Osteoblast (primary cell): Measurements from ENCODE around the gene WDTC1. TPM values are rescaled to one million over a fixed set of nuclear protein-coding genes. Genes with fewer than 3 reads are reported as not detected.
A peak's percentile ranks its signal among the peaks of the same experiment; 100 is the strongest.

Experiments
- DNase-seq: peaks from one replicate; pipeline ENCODE4 v3.0.0; 2011; ENCODE audit warnings: low spot score, mixed read lengths; ENCODE audit not compliant: insufficient read length; ENCODE audit errors: missing footprints
- H2AFZ ChIP-seq: 2 replicates; pipeline ENCODE4 v1.6.0; 2011; ENCODE audit warnings: mild to moderate bottlenecking, low read length
- H3K27ac ChIP-seq: 2 replicates; pipeline ENCODE4 v1.5.1; 2011; ENCODE audit warnings: mild to moderate bottlenecking, low read depth, low read length, moderate library complexity
- H3K27me3 ChIP-seq: 2 replicates; pipeline ENCODE4 v1.6.0; 2012; ENCODE audit warnings: mild to moderate bottlenecking, control low read depth, inconsistent platforms, low read length, moderate library complexity; ENCODE audit not compliant: insufficient read depth
- H3K36me3 ChIP-seq: 2 replicates; pipeline ENCODE4 v1.5.1; 2011; ENCODE audit warnings: mild to moderate bottlenecking, low read length, control low read depth, moderate library complexity; ENCODE audit not compliant: insufficient read depth
- H3K4me1 ChIP-seq: 2 replicates; pipeline ENCODE4 v1.5.1; 2011; ENCODE audit warnings: mild to moderate bottlenecking, low read length, control low read depth, moderate library complexity; ENCODE audit not compliant: insufficient read depth
- H3K4me2 ChIP-seq: 2 replicates; pipeline ENCODE4 v1.6.0; 2011; ENCODE audit warnings: mild to moderate bottlenecking, low read length; ENCODE audit not compliant: insufficient read depth
- H3K4me3 ChIP-seq: fragments of 200-600 bp; sonication (generic); 3 replicates; pipeline ENCODE4 v1.5.1; 2012; ENCODE audit warnings: mild to moderate bottlenecking, low read length, inconsistent platforms; ENCODE audit not compliant: insufficient read depth
- H3K79me2 ChIP-seq: 2 replicates; pipeline ENCODE4 v1.6.0; 2012; ENCODE audit warnings: mild to moderate bottlenecking, low read length, control low read depth, inconsistent platforms; ENCODE audit not compliant: insufficient read depth
- H3K9me3 ChIP-seq: 2 replicates; pipeline ENCODE4 v1.5.1; 2011; ENCODE audit warnings: low read depth, low read length, control low read depth
- H4K20me1 ChIP-seq: 2 replicates; pipeline ENCODE4 v1.6.0; 2012; ENCODE audit warnings: mild to moderate bottlenecking, low read length, control low read depth; ENCODE audit not compliant: insufficient read depth
- CTCF ChIP-seq: IDR thresholded peaks from 2 replicates; pipeline ENCODE4 v1.5.1; 2011; ENCODE audit warnings: mild to moderate bottlenecking, low read depth, low read length, moderate library complexity; ENCODE audit errors: extremely low read depth
- total RNA-seq: library from RNA; depleted of rRNA; stranded (reverse); fragments of >200 nt; gene quantifications from 2 replicates; pipeline ENCODE4 v1.2.3, GENCODE V29; 2012

The WDTC1 gene
- total RNA-seq, 1 donor, result 34.4 TPM

GRCh38 chr1:27321813-27322568, 87.6 kb downstream of the WDTC1 start, which contains the start of gene TMEM222:
TSS of gene TMEM222 (plus strand) at chr1:27322163. CDS start at chr1:27322198, 35 bp downstream.
- Histone ChIP-seq H3K36me3 (peaks cover 23% of the 10 kb centered on the region), H3K4me1 (peaks cover 12% of the 10 kb centered on the region)
- TF ChIP-seq CTCF, result no peak

DNA sequence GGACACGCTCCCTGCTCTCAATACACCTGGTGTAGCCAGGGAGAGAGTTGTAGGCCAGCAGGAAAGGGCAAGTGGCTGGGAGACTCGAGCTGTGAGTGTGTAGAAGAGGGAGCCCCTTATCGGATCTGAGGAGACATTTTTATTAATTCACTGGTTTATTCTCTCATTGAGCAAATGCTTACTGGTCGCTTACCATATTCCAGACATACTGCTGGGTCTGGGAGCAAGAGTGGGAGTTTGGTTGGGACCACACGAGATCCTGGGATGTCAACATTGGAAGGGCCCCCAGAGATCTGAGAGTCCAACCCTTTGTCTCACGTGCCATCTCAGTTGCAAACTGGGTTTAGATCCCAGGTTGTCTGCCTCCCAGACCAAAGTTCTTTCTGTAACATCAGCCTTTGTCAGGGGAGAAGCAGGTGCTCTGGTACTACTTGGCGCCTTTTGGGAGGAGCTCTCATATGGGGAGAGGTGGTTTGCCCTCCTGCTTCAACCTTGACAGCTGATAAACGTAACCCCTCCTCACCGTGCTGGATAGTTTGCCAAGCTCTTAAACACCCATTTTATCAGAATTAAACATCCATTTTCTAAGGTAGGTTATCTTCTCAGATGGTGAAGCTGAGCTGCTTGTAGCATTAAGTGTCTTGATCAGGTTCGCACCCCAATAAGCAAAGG, 88.3 kb downstream of the WDTC1 start:
- Histone ChIP-seq H3K9me3 (no peaks in the 10 kb centered on the region), H4K20me1 (peaks cover 12% of the 10 kb centered on the region), H2AFZ (peak overlapping the region; percentile 97), H3K27me3 (no peaks in the 10 kb centered on the region), H3K79me2 (peaks cover 55% of the 10 kb centered on the region), H3K27ac (peak overlapping the region; percentile 92), H3K4me2 (peak overlapping the region; percentile 96), H3K4me1 (peaks cover 12% of the 10 kb centered on the region), H3K4me3 (peak overlapping the region; percentile 100), H3K36me3 (peaks cover 23% of the 10 kb centered on the region)
- TF ChIP-seq CTCF, result no peak
- peak; percentile 81 for DNase-seq

More at GRCh38 chr1:27321813-27322568, 87.6 kb downstream of the WDTC1 start, which contains the start of gene TMEM222:
- H3K9me3 ChIP-seq, result no peaks in the 10 kb centered on the region
- peak; percentile 99 for DNase-seq
- peak within 1 kb of the TSS; percentile 97 for H2AFZ ChIP-seq
- peak within 1 kb of the TSS; percentile 96 for H3K4me2 ChIP-seq
- peaks cover 11% of the 10 kb centered on the region for H4K20me1 ChIP-seq
- H3K4me3 ChIP-seq, result peak within 1 kb of the TSS; percentile 100
- peaks cover 48% of the 10 kb centered on the region for H3K79me2 ChIP-seq
- H3K27ac ChIP-seq, result peak within 1 kb of the TSS; percentile 92
- H3K27me3 ChIP-seq, result no peaks in the 10 kb centered on the region

GRCh38 chr1:27325286-27325685, 90.9 kb downstream of the WDTC1 start:
- Histone ChIP-seq H3K9me3 (no peaks in the 10 kb centered on the region), H3K4me1 (peaks cover 10% of the 10 kb centered on the region), H2AFZ (no peak overlapping the region), H3K36me3 (peaks cover 33% of the 10 kb centered on the region), H3K79me2 (peaks cover 77% of the 10 kb centered on the region), H3K4me2 (no peak overlapping the region), H3K27ac (no peak overlapping the region), H3K27me3 (no peaks in the 10 kb centered on the region), H3K4me3 (no peak overlapping the region), H4K20me1 (peaks cover 28% of the 10 kb centered on the region)
- no peak for DNase-seq
- no peak for TF ChIP-seq CTCF

- no peak overlapping the region for H2AFZ ChIP-seq
- no peak overlapping the region for H3K27ac ChIP-seq
- no peak overlapping the region for H3K4me2 ChIP-seq
- no peaks in the 10 kb centered on the region for H3K27me3 ChIP-seq
- H3K79me2 ChIP-seq, result peaks cover 86% of the 10 kb centered on the region
- no peaks in the 10 kb centered on the region for H3K9me3 ChIP-seq
- no peak for DNase-seq
- H3K4me3 ChIP-seq, result no peak overlapping the region
- TF ChIP-seq CTCF, result no peak
- peaks cover 43% of the 10 kb centered on the region for H3K36me3 ChIP-seq
- H3K4me1 ChIP-seq, result peaks cover 5% of the 10 kb centered on the region
- peaks cover 39% of the 10 kb centered on the region for H4K20me1 ChIP-seq
Observed at GRCh38 chr1:27327964-27328363, 93.5 kb downstream of the WDTC1 start.
